SK-N-MC (cell line): ENCODE measurements around the gene MPZ.

ENCODE experiments used
- EZH2 ChIP-seq: fragments of 200-600 bp; sonication (generic); IDR thresholded peaks from one replicate; pipeline ENCODE4 v1.6.1; 2017; ENCODE audit warnings: antibody characterized with exemption
- FOXP2 ChIP-seq: optimal IDR thresholded peaks from 2 replicates; pipeline ENCODE3; 2011; ENCODE audit warnings: mild to moderate bottlenecking, moderate library complexity; ENCODE audit not compliant: insufficient read depth; ENCODE audit errors: extremely low read length, control extremely low read depth
- POLR2AphosphoS5 ChIP-seq: IDR thresholded peaks from 2 replicates; pipeline ENCODE4 v1.6.1; 2012; ENCODE audit warnings: mild to moderate bottlenecking, low read depth, low read length, borderline replicate concordance

DNA sequence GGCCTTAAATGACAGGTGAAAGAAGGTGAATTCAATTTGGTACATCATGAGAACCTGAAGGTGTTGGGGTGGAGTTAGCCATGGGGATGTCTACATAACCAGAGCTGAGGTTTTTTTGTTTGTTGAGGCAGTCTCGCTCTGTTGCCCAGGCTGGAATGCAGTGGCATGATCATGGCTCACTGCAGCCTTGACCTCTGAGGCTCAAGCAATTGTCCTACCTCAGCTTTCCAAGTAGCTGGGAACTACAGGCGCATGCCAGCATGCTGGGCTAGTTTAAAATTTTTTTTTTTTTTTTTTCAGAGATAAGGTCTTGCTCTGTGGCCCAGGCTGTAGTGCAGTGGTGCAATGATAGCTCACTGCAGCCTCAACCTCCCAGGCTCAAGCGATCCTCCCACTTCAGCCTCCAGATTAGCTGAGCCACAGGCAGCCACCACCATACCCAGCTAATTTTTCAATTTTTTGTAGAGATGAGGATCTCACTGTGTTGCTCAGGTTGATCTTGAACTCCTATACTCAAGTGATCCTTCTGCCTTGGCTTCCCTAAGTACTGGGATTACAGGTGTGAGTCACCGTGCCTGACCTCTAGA lies 1.9 kb upstream of the MPZ start:
- TF ChIP-seq POLR2AphosphoS5 (no peak), EZH2 (no peak), FOXP2 (no peak)
